ENCODE results near the gene CLIC4. TPM values are rescaled to one million over a fixed set of nuclear protein-coding genes. Genes with fewer than 3 reads are reported as not detected.

CLIC4 gene
- total and polyA plus RNA-seq, 9 of the 15 experiments (the other 6 are each of a cell fraction or from before 2014, with no cell fraction given) = 16.0 to 67.5 (median 38.4) TPM

DNA sequence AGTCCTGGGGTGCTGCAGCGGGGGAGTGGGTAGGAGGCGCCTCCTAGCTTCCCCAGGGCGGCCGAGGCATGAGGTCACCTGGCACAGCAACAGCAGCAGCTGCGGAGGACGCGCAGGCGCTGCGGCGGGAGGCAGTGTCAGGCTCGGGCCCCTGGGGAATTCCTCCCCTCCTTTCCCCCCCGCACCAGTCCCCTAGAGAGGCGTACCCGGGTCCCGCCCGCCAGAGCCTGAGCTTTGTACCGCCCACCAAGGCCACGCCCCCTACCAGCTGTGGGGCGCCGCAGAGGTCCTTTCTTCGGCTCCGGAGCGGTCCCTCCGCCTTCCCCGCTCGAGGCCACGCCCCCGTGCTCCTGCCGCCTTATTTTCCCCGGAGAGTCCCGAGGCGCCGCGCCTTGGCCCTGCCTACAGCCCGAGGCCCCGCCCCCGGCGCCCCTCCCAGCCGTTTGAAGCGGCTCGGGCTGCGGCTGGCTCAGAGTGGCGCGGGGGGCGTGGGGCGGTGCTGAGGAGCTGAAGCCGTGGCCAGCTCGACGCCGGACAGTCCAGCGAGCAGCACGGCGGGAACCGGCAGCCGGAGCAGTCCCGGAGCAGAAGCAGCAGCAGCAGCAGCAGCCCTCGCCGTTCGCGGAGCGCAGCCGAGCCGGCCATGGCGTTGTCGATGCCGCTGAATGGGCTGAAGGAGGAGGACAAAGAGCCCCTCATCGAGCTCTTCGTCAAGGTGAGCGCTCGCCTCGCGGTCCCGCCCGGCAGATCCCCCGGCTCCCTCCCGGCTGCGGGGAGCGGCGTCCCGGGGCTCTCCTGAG, at the start of gene CLIC4 (continued):
- TF ChIP-seq, protein P1, sequence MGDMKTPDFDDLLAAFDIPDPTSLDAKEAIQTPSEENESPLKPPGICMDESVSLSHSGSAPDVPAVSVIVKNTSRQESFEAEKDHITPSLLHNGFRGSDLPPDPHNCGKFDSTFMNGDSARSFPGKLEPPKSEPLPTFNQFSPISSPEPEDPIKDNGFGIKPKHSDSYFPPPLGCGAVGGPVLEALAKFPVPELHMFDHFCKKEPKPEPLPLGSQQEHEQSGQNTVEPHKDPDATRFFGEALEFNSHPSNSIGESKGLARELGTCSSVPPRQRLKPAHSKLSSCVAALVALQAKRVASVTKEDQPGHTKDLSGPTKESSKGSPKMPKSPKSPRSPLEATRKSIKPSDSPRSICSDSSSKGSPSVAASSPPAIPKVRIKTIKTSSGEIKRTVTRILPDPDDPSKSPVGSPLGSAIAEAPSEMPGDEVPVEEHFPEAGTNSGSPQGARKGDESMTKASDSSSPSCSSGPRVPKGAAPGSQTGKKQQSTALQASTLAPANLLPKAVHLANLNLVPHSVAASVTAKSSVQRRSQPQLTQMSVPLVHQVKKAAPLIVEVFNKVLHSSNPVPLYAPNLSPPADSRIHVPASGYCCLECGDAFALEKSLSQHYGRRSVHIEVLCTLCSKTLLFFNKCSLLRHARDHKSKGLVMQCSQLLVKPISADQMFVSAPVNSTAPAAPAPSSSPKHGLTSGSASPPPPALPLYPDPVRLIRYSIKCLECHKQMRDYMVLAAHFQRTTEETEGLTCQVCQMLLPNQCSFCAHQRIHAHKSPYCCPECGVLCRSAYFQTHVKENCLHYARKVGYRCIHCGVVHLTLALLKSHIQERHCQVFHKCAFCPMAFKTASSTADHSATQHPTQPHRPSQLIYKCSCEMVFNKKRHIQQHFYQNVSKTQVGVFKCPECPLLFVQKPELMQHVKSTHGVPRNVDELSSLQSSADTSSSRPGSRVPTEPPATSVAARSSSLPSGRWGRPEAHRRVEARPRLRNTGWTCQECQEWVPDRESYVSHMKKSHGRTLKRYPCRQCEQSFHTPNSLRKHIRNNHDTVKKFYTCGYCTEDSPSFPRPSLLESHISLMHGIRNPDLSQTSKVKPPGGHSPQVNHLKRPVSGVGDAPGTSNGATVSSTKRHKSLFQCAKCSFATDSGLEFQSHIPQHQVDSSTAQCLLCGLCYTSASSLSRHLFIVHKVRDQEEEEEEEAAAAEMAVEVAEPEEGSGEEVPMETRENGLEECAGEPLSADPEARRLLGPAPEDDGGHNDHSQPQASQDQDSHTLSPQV (IDR thresholded peaks at IDR 0.05) = peak; percentile 67; the same call in 1 of the 2 replicates
- TF ChIP-seq ZNF274 (IDR thresholded peaks at IDR 0.05; ENCODE audit: borderline replicate concordance, low read depth, low read length) = no peak
- peak; percentile 84 to 95; a peak in 3 of 4 replicates for TF ChIP-seq TEAD1 (CRISPR knock-in tag; IDR thresholded peaks at IDR 0.05)
- TF ChIP-seq, protein P2, sequence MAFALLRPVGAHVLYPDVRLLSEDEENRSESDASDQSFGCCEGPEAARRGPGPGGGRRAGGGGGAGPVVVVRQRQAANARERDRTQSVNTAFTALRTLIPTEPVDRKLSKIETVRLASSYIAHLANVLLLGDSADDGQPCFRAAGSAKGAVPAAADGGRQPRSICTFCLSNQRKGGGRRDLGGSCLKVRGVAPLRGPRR (CRISPR knock-in tag; IDR thresholded peaks at IDR 0.05) = no peak
- TF ChIP-seq, protein P3, sequence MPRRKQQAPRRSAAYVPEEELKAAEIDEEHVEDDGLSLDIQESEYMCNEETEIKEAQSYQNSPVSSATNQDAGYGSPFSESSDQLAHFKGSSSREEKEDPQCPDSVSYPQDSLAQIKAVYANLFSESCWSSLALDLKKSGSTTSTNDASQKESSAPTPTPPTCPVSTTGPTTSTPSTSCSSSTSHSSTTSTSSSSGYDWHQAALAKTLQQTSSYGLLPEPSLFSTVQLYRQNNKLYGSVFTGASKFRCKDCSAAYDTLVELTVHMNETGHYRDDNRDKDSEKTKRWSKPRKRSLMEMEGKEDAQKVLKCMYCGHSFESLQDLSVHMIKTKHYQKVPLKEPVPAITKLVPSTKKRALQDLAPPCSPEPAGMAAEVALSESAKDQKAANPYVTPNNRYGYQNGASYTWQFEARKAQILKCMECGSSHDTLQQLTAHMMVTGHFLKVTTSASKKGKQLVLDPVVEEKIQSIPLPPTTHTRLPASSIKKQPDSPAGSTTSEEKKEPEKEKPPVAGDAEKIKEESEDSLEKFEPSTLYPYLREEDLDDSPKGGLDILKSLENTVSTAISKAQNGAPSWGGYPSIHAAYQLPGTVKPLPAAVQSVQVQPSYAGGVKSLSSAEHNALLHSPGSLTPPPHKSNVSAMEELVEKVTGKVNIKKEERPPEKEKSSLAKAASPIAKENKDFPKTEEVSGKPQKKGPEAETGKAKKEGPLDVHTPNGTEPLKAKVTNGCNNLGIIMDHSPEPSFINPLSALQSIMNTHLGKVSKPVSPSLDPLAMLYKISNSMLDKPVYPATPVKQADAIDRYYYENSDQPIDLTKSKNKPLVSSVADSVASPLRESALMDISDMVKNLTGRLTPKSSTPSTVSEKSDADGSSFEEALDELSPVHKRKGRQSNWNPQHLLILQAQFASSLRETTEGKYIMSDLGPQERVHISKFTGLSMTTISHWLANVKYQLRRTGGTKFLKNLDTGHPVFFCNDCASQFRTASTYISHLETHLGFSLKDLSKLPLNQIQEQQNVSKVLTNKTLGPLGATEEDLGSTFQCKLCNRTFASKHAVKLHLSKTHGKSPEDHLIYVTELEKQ (CRISPR knock-in tag; IDR thresholded peaks at IDR 0.05) = no peak
- no peak for TF ChIP-seq ZNF3 (CRISPR knock-in tag; IDR thresholded peaks at IDR 0.05)
- peak; percentile 88 for TF ChIP-seq L3MBTL2 (IDR thresholded peaks at IDR 0.05)
- TF ChIP-seq ASH1L (IDR thresholded peaks at IDR 0.05; ENCODE audit: borderline replicate concordance, low read depth, partially characterized antibody) = no peak
- TF ChIP-seq TEAD2 (tag; IDR thresholded peaks at IDR 0.05) = no peak
- TF ChIP-seq ZFPM2 (CRISPR knock-in tag; IDR thresholded peaks at IDR 0.05) = peak; percentile 50; the same call in 1 of the 2 replicates
- TF ChIP-seq, protein P4, sequence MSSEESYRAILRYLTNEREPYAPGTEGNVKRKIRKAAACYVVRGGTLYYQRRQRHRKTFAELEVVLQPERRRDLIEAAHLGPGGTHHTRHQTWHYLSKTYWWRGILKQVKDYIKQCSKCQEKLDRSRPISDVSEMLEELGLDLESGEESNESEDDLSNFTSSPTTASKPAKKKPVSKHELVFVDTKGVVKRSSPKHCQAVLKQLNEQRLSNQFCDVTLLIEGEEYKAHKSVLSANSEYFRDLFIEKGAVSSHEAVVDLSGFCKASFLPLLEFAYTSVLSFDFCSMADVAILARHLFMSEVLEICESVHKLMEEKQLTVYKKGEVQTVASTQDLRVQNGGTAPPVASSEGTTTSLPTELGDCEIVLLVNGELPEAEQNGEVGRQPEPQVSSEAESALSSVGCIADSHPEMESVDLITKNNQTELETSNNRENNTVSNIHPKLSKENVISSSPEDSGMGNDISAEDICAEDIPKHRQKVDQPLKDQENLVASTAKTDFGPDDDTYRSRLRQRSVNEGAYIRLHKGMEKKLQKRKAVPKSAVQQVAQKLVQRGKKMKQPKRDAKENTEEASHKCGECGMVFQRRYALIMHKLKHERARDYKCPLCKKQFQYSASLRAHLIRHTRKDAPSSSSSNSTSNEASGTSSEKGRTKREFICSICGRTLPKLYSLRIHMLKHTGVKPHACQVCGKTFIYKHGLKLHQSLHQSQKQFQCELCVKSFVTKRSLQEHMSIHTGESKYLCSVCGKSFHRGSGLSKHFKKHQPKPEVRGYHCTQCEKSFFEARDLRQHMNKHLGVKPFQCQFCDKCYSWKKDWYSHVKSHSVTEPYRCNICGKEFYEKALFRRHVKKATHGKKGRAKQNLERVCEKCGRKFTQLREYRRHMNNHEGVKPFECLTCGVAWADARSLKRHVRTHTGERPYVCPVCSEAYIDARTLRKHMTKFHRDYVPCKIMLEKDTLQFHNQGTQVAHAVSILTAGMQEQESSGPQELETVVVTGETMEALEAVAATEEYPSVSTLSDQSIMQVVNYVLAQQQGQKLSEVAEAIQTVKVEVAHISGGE (CRISPR knock-in tag; IDR thresholded peaks at IDR 0.05) = peak in 1 of 3 experiments; percentile 85; a peak in 2 of 6 replicates
- no peak for TF ChIP-seq SMARCA5 (IDR thresholded peaks at IDR 0.05)
- TF ChIP-seq SMAD4 (CRISPR knock-in tag; conservative IDR thresholded peaks at IDR 0.05) = peak; percentile 62
- no peak for TF ChIP-seq KAT2B (IDR thresholded peaks at IDR 0.05; ENCODE audit: low read depth, low read length)
- TF ChIP-seq TGIF2 (CRISPR knock-in tag; IDR thresholded peaks at IDR 0.05) = peak; percentile 77; the same call in 1 of the 2 replicates

All from K562 (cell line).